Germinal center (tissue), 1 donor: Measurements from ENCODE around the gene MAST4.
A peak's percentile ranks its signal among the peaks of the same experiment; 100 is the strongest.

Experiments used
- DNase-seq: peaks from one replicate; pipeline ENCODE4 v3.0.0; 2012; ENCODE audit warnings: mixed read lengths, low spot score

Gene MAST4

DNA sequence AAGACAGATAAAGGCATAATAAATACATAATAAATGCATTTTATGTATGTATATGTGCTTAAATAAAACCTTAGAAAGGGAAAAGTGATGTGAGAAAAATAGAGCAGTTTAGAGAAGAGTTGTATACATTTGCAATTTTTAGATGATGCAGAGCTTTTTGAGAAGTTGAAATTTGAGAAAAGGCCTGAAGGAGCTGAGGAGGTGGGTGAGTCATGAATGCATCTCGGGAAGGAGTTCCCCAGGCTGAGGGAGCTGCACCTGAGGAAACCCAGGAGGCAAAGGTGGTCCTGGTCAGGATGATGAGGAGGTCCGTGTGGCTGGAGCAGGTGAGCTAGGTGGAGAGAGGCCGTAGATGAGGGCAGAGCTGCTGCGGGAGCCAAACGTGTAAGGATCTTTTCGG, 617.8 kb downstream of the MAST4 start:
- DNase-seq, result no peak

DNA sequence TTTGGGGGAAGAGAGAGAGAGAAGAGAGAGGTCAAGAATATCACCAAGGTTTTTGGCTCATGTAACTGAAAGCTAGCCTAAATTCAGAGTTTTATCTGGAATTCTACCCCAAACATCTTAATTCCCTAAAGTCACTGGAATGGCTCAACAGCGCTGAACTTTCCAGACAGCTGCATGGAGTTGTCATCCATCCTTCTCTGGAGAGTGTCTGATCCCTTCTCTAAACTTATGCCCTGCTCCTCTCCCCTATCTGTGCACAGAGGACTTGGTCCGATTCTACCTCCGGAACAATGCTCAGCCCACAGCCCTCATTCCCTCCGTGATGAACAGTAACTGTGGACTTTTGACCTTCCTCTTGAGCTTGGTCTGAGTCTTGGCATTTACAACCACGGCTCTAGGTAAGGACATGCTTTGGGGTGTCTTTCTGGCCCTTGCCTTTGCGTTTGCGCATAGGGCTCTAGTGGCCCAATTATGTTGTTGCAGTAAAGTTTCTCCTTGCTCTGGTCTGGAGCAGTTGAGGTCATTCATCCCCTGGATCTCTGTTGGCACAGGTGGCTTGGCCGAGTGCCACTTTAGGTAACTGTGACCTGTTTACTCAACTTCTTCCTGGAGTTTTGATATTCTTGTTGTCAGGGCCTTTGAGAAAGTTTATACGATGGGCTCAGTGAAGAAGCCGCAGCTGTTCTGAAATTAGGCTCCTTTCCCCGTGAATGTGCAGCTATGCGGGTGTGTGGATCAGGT, 618.7 kb downstream of the MAST4 start:
- no peak for DNase-seq

GRCh38 chr5:67215519-67216471, 619.6 kb downstream of the MAST4 start:
- DNase-seq, result peak; percentile 76

DNA sequence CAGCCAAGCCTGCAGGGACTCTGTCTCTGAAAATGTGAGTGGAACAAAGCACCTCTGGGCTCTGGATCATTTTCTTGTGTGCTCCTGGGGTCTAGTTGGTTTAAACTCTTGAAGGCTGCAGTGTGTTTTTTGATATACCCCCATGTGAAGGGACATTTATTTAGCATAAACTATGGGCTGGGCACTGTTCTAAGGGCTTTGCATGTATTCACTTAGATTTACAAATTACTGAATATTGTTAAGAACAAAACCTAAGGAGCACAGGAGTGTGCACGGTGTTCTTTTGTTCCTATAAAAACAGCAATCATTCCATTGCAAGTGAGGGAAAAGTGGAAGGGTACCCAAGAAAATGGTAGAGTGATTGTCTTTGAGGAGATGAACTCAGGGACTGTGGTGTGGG, 620.4 kb downstream of the MAST4 start:
- DNase-seq, result no peak
